DMS79 (cell line): Measurements from ENCODE around the gene HSD17B2.
"Not testable (repeated sequence)": the region's sequence is repeated elsewhere in the genome, so short reads cannot be mapped to it uniquely, and the experiment has no call there.

ENCODE experiments used
- DNase-seq: peaks from one replicate; lab custom pipeline; 2025; lab: John Stamatoyannopoulos, UW

The HSD17B2 gene

GRCh38 chr16:82034981-82035612, at the start of gene HSD17B2:
HSD17B2 (plus strand) TSS chr16:82035253; CDS start chr16:82035425, 172 bp downstream.
- DNase-seq, result no peak

GRCh38 chr16:81987121-81987520, 47.9 kb upstream of the HSD17B2 start:
- DNase-seq, result no peak

- DNase-seq, result no peak
Measured at GRCh38 chr16:81987706-81988105, 47.3 kb upstream of the HSD17B2 start.

- DNase-seq, result no peak
Measured at GRCh38 chr16:81992859-81993258, 42.2 kb upstream of the HSD17B2 start.

GRCh38 chr16:81994485-81994884, 40.6 kb upstream of the HSD17B2 start:
- DNase-seq, result no peak

GRCh38 chr16:81995651-81996050, 39.4 kb upstream of the HSD17B2 start:
- DNase-seq, result no peak

GRCh38 chr16:81996664-81997509, 38.2 kb upstream of the HSD17B2 start:
- DNase-seq, result no peak

GRCh38 chr16:81997738-81998137, 37.3 kb upstream of the HSD17B2 start:
- DNase-seq, result no peak

GRCh38 chr16:82002831-82003230, 32.2 kb upstream of the HSD17B2 start:
- DNase-seq, result no peak

GRCh38 chr16:82004601-82005000, 30.5 kb upstream of the HSD17B2 start:
- DNase-seq, result no peak

- no peak for DNase-seq
Measured at GRCh38 chr16:82005027-82005830, 29.8 kb upstream of the HSD17B2 start.

GRCh38 chr16:82006036-82006435, 29.0 kb upstream of the HSD17B2 start:
- DNase-seq, result no peak

GRCh38 chr16:82007189-82007588, 27.9 kb upstream of the HSD17B2 start:
- DNase-seq, result no peak

GRCh38 chr16:82008957-82009592, 26.0 kb upstream of the HSD17B2 start:
- DNase-seq, result no peak

GRCh38 chr16:82009789-82010188, 25.3 kb upstream of the HSD17B2 start:
- DNase-seq, result not testable (repeated sequence)

GRCh38 chr16:82010649-82011048, 24.4 kb upstream of the HSD17B2 start:
- no peak for DNase-seq

GRCh38 chr16:82011199-82011641, 23.8 kb upstream of the HSD17B2 start, which contains the start of gene SDR42E1:
SDR42E1 (minus strand) TSS chr16:82011470; CDS start chr16:82000858, 10,612 bp downstream.
- DNase-seq, result peak; percentile 49

- DNase-seq, result no peak
Measured at GRCh38 chr16:82013139-82013538, 21.9 kb upstream of the HSD17B2 start.

- no peak for DNase-seq
Measured at GRCh38 chr16:82016263-82016662, 18.8 kb upstream of the HSD17B2 start.

- DNase-seq, result no peak
Measured at GRCh38 chr16:82016964-82017363, 18.1 kb upstream of the HSD17B2 start.

- DNase-seq, result no peak
Measured at GRCh38 chr16:82017911-82018568, 17.0 kb upstream of the HSD17B2 start.
